CD4-positive, alpha-beta T cell treated with Interleukin-15 for 1 hour (primary cell): ENCODE results near the gene TMC1.
"Not testable (repeated sequence)": the region's sequence is repeated elsewhere in the genome, so short reads cannot be mapped to it uniquely, and the experiment has no call there.

ENCODE experiments used
- DNase-seq: peaks from one replicate; pipeline ENCODE4 v3.0.0-alpha.2; 2020

Gene TMC1

GRCh38 chr9:72521416-72521815 lies at the start of gene TMC1:
TSS of gene TMC1 (plus strand) at chr9:72521608. CDS start at chr9:72648649, 127,041 bp downstream.
- not testable (repeated sequence) for DNase-seq

GRCh38 chr9:72473474-72474261 lies 47.7 kb upstream of the TMC1 start:
- DNase-seq: no peak

- DNase-seq: no peak
Observed at GRCh38 chr9:72474676-72475075, 46.7 kb upstream of the TMC1 start.

GRCh38 chr9:72476100-72476499 lies 45.3 kb upstream of the TMC1 start:
- no peak for DNase-seq

- no peak for DNase-seq
Observed at GRCh38 chr9:72476617-72477437, 44.6 kb upstream of the TMC1 start.

- no peak for DNase-seq
Observed at GRCh38 chr9:72477930-72478518, 43.4 kb upstream of the TMC1 start.

GRCh38 chr9:72478966-72479365 lies 42.4 kb upstream of the TMC1 start:
- DNase-seq: no peak

GRCh38 chr9:72480261-72480660 lies 41.1 kb upstream of the TMC1 start:
- DNase-seq: not testable (repeated sequence)

- no peak for DNase-seq
Observed at GRCh38 chr9:72480921-72481320, 40.5 kb upstream of the TMC1 start.

- no peak for DNase-seq
Observed at GRCh38 chr9:72485821-72486593, 35.4 kb upstream of the TMC1 start.

- DNase-seq: no peak
Observed at GRCh38 chr9:72486594-72486955, 34.8 kb upstream of the TMC1 start.

- not testable (repeated sequence) for DNase-seq
Observed at GRCh38 chr9:72487665-72488064, 33.7 kb upstream of the TMC1 start.

GRCh38 chr9:72489986-72490385 lies 31.4 kb upstream of the TMC1 start:
- DNase-seq: no peak

GRCh38 chr9:72491242-72491641 lies 30.2 kb upstream of the TMC1 start:
- DNase-seq: no peak

GRCh38 chr9:72494051-72494450 lies 27.4 kb upstream of the TMC1 start:
- DNase-seq: no peak

- DNase-seq: no peak
Observed at GRCh38 chr9:72497447-72498046, 23.9 kb upstream of the TMC1 start.

- DNase-seq: no peak
Observed at GRCh38 chr9:72506615-72507014, 14.8 kb upstream of the TMC1 start.

- no peak for DNase-seq
Observed at GRCh38 chr9:72509053-72509452, 12.4 kb upstream of the TMC1 start.

GRCh38 chr9:72509635-72510034 lies 11.8 kb upstream of the TMC1 start:
- DNase-seq: no peak

- not testable (repeated sequence) for DNase-seq
Observed at GRCh38 chr9:72521011-72521410, 397 bp upstream of the TMC1 start.

GRCh38 chr9:72524820-72525540 lies 3.6 kb downstream of the TMC1 start:
- peak; percentile 66 for DNase-seq
